ENCODE measurements around the gene KATNB1. TPM values are rescaled to one million over a fixed set of nuclear protein-coding genes. Genes with fewer than 3 reads are reported as not detected.

KATNB1 gene
- total and polyA plus RNA-seq, 10 donors = 10.6 to 23.1 (median 17.0) TPM

- no peak overlapping the region for H3K4me3 ChIP-seq
- WGBS, 5 donors = 89 to 95% (median 94%) methylated on average over 3 of the region's 3 CpGs
- H3K4me1 ChIP-seq = no peaks in the 10 kb centered on the region
- no peak for DNase-seq
- intact Hi-C loops (cut with DNase I; ENCODE audit: low total_unique reads) = no loop called here
- no peak overlapping the region for H3K27ac ChIP-seq
- H3K36me3 ChIP-seq = peaks cover 0 to 80% (median 28%) of the 10 kb centered on the region in 6 donors
- TF ChIP-seq POLR2AphosphoS5 (IDR thresholded peaks at IDR 0.05) (no peak), POLR2A (IDR thresholded peaks at IDR 0.05) (no peak), CTCF (IDR thresholded peaks at IDR 0.05 in 8 of 11, conservative IDR thresholded peaks at IDR 0.05 in 3 of 11) (no peak)
- H3K9me3 ChIP-seq = no peaks in the 10 kb centered on the region
- no peaks in the 10 kb centered on the region for H3K27me3 ChIP-seq (replicated peaks in 1 of 7)
Measured at GRCh38 chr16:57749101-57749692, 13.6 kb downstream of the KATNB1 start.

- intact Hi-C loops (cut with DNase I; ENCODE audit: low total_unique reads) = loop anchor here (10.0 kb wide), 2 partner anchors 115 to 255 kb away; partner anchors contain the start of genes USB1 and ZNF319
- TF ChIP-seq POLR2A (IDR thresholded peaks at IDR 0.05) = no peak
- TF ChIP-seq POLR2AphosphoS5 (IDR thresholded peaks at IDR 0.05) = no peak
- no peak for TF ChIP-seq CTCF (IDR thresholded peaks at IDR 0.05 in 8 of 11, conservative IDR thresholded peaks at IDR 0.05 in 3 of 11)
- 87 to 93% (median 92%) methylated on average over 5 of the region's 5 CpGs for WGBS, 5 donors
Measured at GRCh38 chr16:57749856-57750452, 14.4 kb downstream of the KATNB1 start.

GRCh38 chr16:57750796-57751538 lies 15.4 kb downstream of the KATNB1 start:
- H3K36me3 ChIP-seq = peaks cover 0 to 88% (median 30%) of the 10 kb centered on the region in 6 donors
- no peak overlapping the region for H3K4me3 ChIP-seq
- H3K27ac ChIP-seq = no peak overlapping the region
- 93 to 96% (median 94%) methylated on average over 24 of the region's 24 CpGs for WGBS, 5 donors
- intact Hi-C loops (cut with DNase I; ENCODE audit: low total_unique reads) = loop anchor here (10.0 kb wide), 2 partner anchors 114 to 254 kb away; partner anchors contain the start of genes USB1 and ZNF319
- no peaks in the 10 kb centered on the region for H3K27me3 ChIP-seq (replicated peaks in 1 of 7)
- H3K9me3 ChIP-seq = no peaks in the 10 kb centered on the region
- no peaks in the 10 kb centered on the region for H3K4me1 ChIP-seq
- TF ChIP-seq POLR2A (IDR thresholded peaks at IDR 0.05) = no peak
- TF ChIP-seq POLR2AphosphoS5 (IDR thresholded peaks at IDR 0.05) = no peak
- no peak for TF ChIP-seq CTCF (IDR thresholded peaks at IDR 0.05 in 8 of 11, conservative IDR thresholded peaks at IDR 0.05 in 3 of 11)
- DNase-seq = no peak

More at GRCh38 chr16:57749856-57750452, 14.4 kb downstream of the KATNB1 start:
- H3K4me3 ChIP-seq = no peak overlapping the region
- DNase-seq = no peak
- H3K4me1 ChIP-seq = no peaks in the 10 kb centered on the region
- H3K36me3 ChIP-seq = peaks cover 0 to 80% (median 26%) of the 10 kb centered on the region in 6 donors
- H3K27me3 ChIP-seq (replicated peaks in 1 of 7) = no peaks in the 10 kb centered on the region
- H3K27ac ChIP-seq = no peak overlapping the region
- no peaks in the 10 kb centered on the region for H3K9me3 ChIP-seq

All from spleen (tissue), 11 donors.